GM12891 (cell line): ENCODE data around the gene BOLL.

Experiments
- DNase-seq: peaks from one replicate; pipeline ENCODE4 v3.0.0; 2011; ENCODE audit warnings: low spot score; ENCODE audit not compliant: insufficient read length
- FAIRE-seq: peaks from 2 replicates; lab custom pipeline; 2011; peaks lifted over from hg19 to GRCh38; lab: Jason Lieb, UNC
- PAX5 ChIP-seq: IDR thresholded peaks from 2 replicates; pipeline ENCODE4 v1.6.1; 2011; ENCODE audit warnings: low read length, moderate library complexity, mild to moderate bottlenecking; ENCODE audit not compliant: insufficient read depth, severe bottlenecking
- POLR2A ChIP-seq: IDR thresholded peaks from 2 replicates; pipeline ENCODE4 v1.6.1; 2011; ENCODE audit warnings: low read depth, low read length, control low read depth
- POLR2AphosphoS5 ChIP-seq: IDR thresholded peaks from 2 replicates; pipeline ENCODE4 v1.6.1; 2011; ENCODE audit warnings: low read depth, low read length, control low read depth
- POU2F2 ChIP-seq: IDR thresholded peaks from 2 replicates; pipeline ENCODE4 v1.6.1; 2011; ENCODE audit warnings: low read depth, mild to moderate bottlenecking, control low read depth, low read length, moderate library complexity
- SPI1 ChIP-seq: IDR thresholded peaks from 2 replicates; pipeline ENCODE4 v1.6.1; 2011; ENCODE audit warnings: low read depth, low read length, control low read depth
- TAF1 ChIP-seq: IDR thresholded peaks from 2 replicates; pipeline ENCODE4 v1.6.1; 2011; ENCODE audit warnings: low read depth, low read length, control low read depth

Gene BOLL

GRCh38 chr2:197677056-197677455, 108.1 kb downstream of the BOLL start:
- TF ChIP-seq PAX5 (no peak), POU2F2 (no peak), POLR2AphosphoS5 (no peak), SPI1 (no peak), TAF1 (no peak), POLR2A (no peak)
- FAIRE-seq (no peak), DNase-seq (no peak)
